SJCRH30 (cell line): ENCODE data around the gene PP2D1. TPM values are rescaled to one million over a fixed set of nuclear protein-coding genes. Genes with fewer than 3 reads are reported as not detected.

ENCODE experiments used
- DNase-seq, 2 experiments: peaks; one replicate each; pipeline ENCODE4 v3.0.0-alpha.2; 2015 to 2020
- H3K27ac ChIP-seq: fragments of 250-450 bp; sonication (Bioruptor Pico); 2 replicates; pipeline ENCODE4 v1.5.1; 2020; ENCODE audit warnings: mild to moderate bottlenecking, moderate library complexity
- H3K27me3 ChIP-seq: fragments of 250-450 bp; sonication (Bioruptor Pico); 2 replicates; pipeline ENCODE4 v1.5.1; 2020; ENCODE audit warnings: mild to moderate bottlenecking, moderate library complexity
- H3K36me3 ChIP-seq: fragments of 250-450 bp; sonication (Bioruptor Pico); 2 replicates; pipeline ENCODE4 v1.5.1; 2020; ENCODE audit warnings: mild to moderate bottlenecking, moderate library complexity
- H3K4me1 ChIP-seq: fragments of 250-450 bp; sonication (Bioruptor Pico); 2 replicates; pipeline ENCODE4 v1.5.1; 2020; ENCODE audit warnings: mild to moderate bottlenecking, moderate library complexity
- H3K4me3 ChIP-seq: fragments of 250-450 bp; sonication (Bioruptor Pico); 2 replicates; pipeline ENCODE4 v1.5.1; 2020; ENCODE audit warnings: mild to moderate bottlenecking, moderate library complexity
- H3K9me3 ChIP-seq: fragments of 250-450 bp; sonication (Bioruptor Pico); replicated peaks from 2 replicates; pipeline ENCODE4 v1.5.1; 2020; ENCODE audit warnings: mild to moderate bottlenecking, moderate library complexity
- total RNA-seq: library from RNA; depleted of rRNA; stranded (reverse); fragments of >200 nt; shearing (Covaris generic); gene quantifications from 2 replicates; pipeline ENCODE4 v1.2.3, GENCODE V29; 2014; rRNA removed

PP2D1 gene
- total RNA-seq: not detected in 2 replicates

- H3K27me3 ChIP-seq: no peaks in the 10 kb centered on the region
- no peaks in the 10 kb centered on the region for H3K4me1 ChIP-seq
- no peaks in the 10 kb centered on the region for H3K36me3 ChIP-seq
- no peak within 1 kb of the TSS for H3K27ac ChIP-seq
- DNase-seq: no peak
- H3K9me3 ChIP-seq: no peaks in the 10 kb centered on the region
- H3K4me3 ChIP-seq: no peak within 1 kb of the TSS
These were observed at the start of gene PP2D1 for GRCh38 chr3:20012164-20012563. Gene PP2D1 (minus strand): TSS chr3:20012264. CDS start chr3:20012072, 192 bp downstream.

- no peaks in the 10 kb centered on the region for H3K9me3 ChIP-seq
- no peak for DNase-seq
- H3K4me3 ChIP-seq: no peak overlapping the region
- peaks cover 9% of the 10 kb centered on the region for H3K4me1 ChIP-seq
- no peaks in the 10 kb centered on the region for H3K36me3 ChIP-seq
- H3K27me3 ChIP-seq: no peaks in the 10 kb centered on the region
- no peak overlapping the region for H3K27ac ChIP-seq
These were observed 49.1 kb upstream of the PP2D1 start for GRCh38 chr3:20060974-20061685.

GRCh38 chr3:20059929-20060328 is 47.9 kb upstream of the PP2D1 start:
- Histone ChIP-seq H3K9me3 (no peaks in the 10 kb centered on the region), H3K27ac (no peak overlapping the region), H3K36me3 (no peaks in the 10 kb centered on the region), H3K4me1 (peaks cover 9% of the 10 kb centered on the region), H3K4me3 (no peak overlapping the region), H3K27me3 (no peaks in the 10 kb centered on the region)
- DNase-seq: no peak

- Histone ChIP-seq H3K27ac (no peak overlapping the region), H3K9me3 (no peaks in the 10 kb centered on the region), H3K4me3 (no peak overlapping the region), H3K4me1 (0 out of 2 replicates have a peak, but pooled peaks cover 5% of the 10 kb centered on the region), H3K27me3 (no peaks in the 10 kb centered on the region), H3K36me3 (no peaks in the 10 kb centered on the region)
- no peak for DNase-seq
These were observed 45.6 kb upstream of the PP2D1 start for GRCh38 chr3:20057612-20058180.

GRCh38 chr3:20056725-20057611 is 44.9 kb upstream of the PP2D1 start:
- DNase-seq: no peak
- no peak overlapping the region for H3K27ac ChIP-seq
- no peak overlapping the region for H3K4me3 ChIP-seq
- no peaks in the 10 kb centered on the region for H3K36me3 ChIP-seq
- no peaks in the 10 kb centered on the region for H3K27me3 ChIP-seq
- H3K9me3 ChIP-seq: no peaks in the 10 kb centered on the region
- 0 out of 2 replicates have a peak, but pooled peaks cover 5% of the 10 kb centered on the region for H3K4me1 ChIP-seq

GRCh38 chr3:20055842-20056241 is 43.8 kb upstream of the PP2D1 start:
- Histone ChIP-seq H3K36me3 (no peaks in the 10 kb centered on the region), H3K9me3 (no peaks in the 10 kb centered on the region), H3K4me3 (no peak overlapping the region), H3K27me3 (no peaks in the 10 kb centered on the region), H3K27ac (no peak overlapping the region), H3K4me1 (0 out of 2 replicates have a peak, but pooled peaks cover 5% of the 10 kb centered on the region)
- no peak for DNase-seq

- no peak overlapping the region for H3K27ac ChIP-seq
- no peak overlapping the region for H3K4me3 ChIP-seq
- no peaks in the 10 kb centered on the region for H3K9me3 ChIP-seq
- no peak for DNase-seq
- 0 out of 2 replicates have a peak, but pooled peaks cover 5% of the 10 kb centered on the region for H3K4me1 ChIP-seq
- no peaks in the 10 kb centered on the region for H3K36me3 ChIP-seq
- H3K27me3 ChIP-seq: no peaks in the 10 kb centered on the region
These were observed 43.1 kb upstream of the PP2D1 start for GRCh38 chr3:20055020-20055775.

GRCh38 chr3:20054549-20054987 is 42.5 kb upstream of the PP2D1 start:
- H3K4me1 ChIP-seq: 0 out of 2 replicates have a peak, but pooled peaks cover 5% of the 10 kb centered on the region
- H3K27ac ChIP-seq: no peak overlapping the region
- H3K27me3 ChIP-seq: no peaks in the 10 kb centered on the region
- H3K36me3 ChIP-seq: no peaks in the 10 kb centered on the region
- no peak for DNase-seq
- no peak overlapping the region for H3K4me3 ChIP-seq
- no peaks in the 10 kb centered on the region for H3K9me3 ChIP-seq

GRCh38 chr3:20052851-20053250 is 40.8 kb upstream of the PP2D1 start:
- no peak for DNase-seq
- Histone ChIP-seq H3K4me1 (0 out of 2 replicates have a peak, but pooled peaks cover 5% of the 10 kb centered on the region), H3K4me3 (no peak overlapping the region), H3K27ac (no peak overlapping the region), H3K9me3 (no peaks in the 10 kb centered on the region), H3K27me3 (no peaks in the 10 kb centered on the region), H3K36me3 (no peaks in the 10 kb centered on the region)

- H3K4me3 ChIP-seq: no peak overlapping the region
- H3K4me1 ChIP-seq: 0 out of 2 replicates have a peak, but pooled peaks cover 5% of the 10 kb centered on the region
- no peaks in the 10 kb centered on the region for H3K9me3 ChIP-seq
- no peaks in the 10 kb centered on the region for H3K36me3 ChIP-seq
- no peaks in the 10 kb centered on the region for H3K27me3 ChIP-seq
- no peak overlapping the region for H3K27ac ChIP-seq
- no peak for DNase-seq
These were observed 39.2 kb upstream of the PP2D1 start for GRCh38 chr3:20051123-20051806.

GRCh38 chr3:20047976-20048883 is 36.2 kb upstream of the PP2D1 start:
- Histone ChIP-seq H3K4me1 (no peaks in the 10 kb centered on the region), H3K4me3 (no peak overlapping the region), H3K36me3 (no peaks in the 10 kb centered on the region), H3K27me3 (no peaks in the 10 kb centered on the region), H3K27ac (no peak overlapping the region), H3K9me3 (no peaks in the 10 kb centered on the region)
- no peak for DNase-seq

GRCh38 chr3:20047341-20047779 is 35.3 kb upstream of the PP2D1 start:
- Histone ChIP-seq H3K4me3 (no peak overlapping the region), H3K27ac (no peak overlapping the region), H3K27me3 (no peaks in the 10 kb centered on the region), H3K4me1 (peaks cover 1% of the 10 kb centered on the region; the same call in 1 of the 2 replicates), H3K36me3 (no peaks in the 10 kb centered on the region), H3K9me3 (no peaks in the 10 kb centered on the region)
- no peak for DNase-seq

GRCh38 chr3:20046556-20046955 is 34.5 kb upstream of the PP2D1 start:
- DNase-seq: no peak
- no peak overlapping the region for H3K4me3 ChIP-seq
- H3K27ac ChIP-seq: no peak overlapping the region
- H3K9me3 ChIP-seq: no peaks in the 10 kb centered on the region
- H3K36me3 ChIP-seq: no peaks in the 10 kb centered on the region
- peaks cover 9% of the 10 kb centered on the region; the same call in 1 of the 2 replicates for H3K4me1 ChIP-seq
- H3K27me3 ChIP-seq: no peaks in the 10 kb centered on the region
